GM06990 (cell line): ENCODE results near the gene NDUFB2.
A peak's percentile ranks its signal among the peaks of the same experiment; 100 is the strongest.

Experiments
- DNase-seq: peaks from one replicate; pipeline ENCODE4 v3.0.0-alpha.2; 2011; ENCODE audit not compliant: insufficient read length; ENCODE audit errors: extremely low read depth
- H3K27me3 ChIP-seq: replicated peaks from 2 replicates; pipeline ENCODE4 v1.6.0; 2011; ENCODE audit warnings: low read length; ENCODE audit not compliant: control insufficient read depth, insufficient read depth
- H3K36me3 ChIP-seq: 2 replicates; pipeline ENCODE4 v1.5.1; 2011; ENCODE audit warnings: low read length; ENCODE audit not compliant: control insufficient read depth, insufficient read depth
- H3K4me3 ChIP-seq: replicated peaks from 2 replicates; pipeline ENCODE4 v1.5.1; 2011; ENCODE audit warnings: low read depth, mild to moderate bottlenecking, control low read depth, low read length
- TF ChIP-seq, protein P1 (sequence below): IDR thresholded peaks from 2 replicates; pipeline ENCODE4 v1.5.1; 2011; ENCODE audit warnings: low read length, control low read depth, mild to moderate bottlenecking, inconsistent platforms; ENCODE audit not compliant: insufficient read depth, poor library complexity, severe bottlenecking

The NDUFB2 gene

GRCh38 chr7:140654109-140654387 is 42.5 kb upstream of the NDUFB2 start:
- H3K4me3 ChIP-seq, result no peak overlapping the region
- H3K27me3 ChIP-seq, result no peaks in the 10 kb centered on the region
- no peak for DNase-seq
- H3K36me3 ChIP-seq, result no peaks in the 10 kb centered on the region
- TF ChIP-seq, protein P1, sequence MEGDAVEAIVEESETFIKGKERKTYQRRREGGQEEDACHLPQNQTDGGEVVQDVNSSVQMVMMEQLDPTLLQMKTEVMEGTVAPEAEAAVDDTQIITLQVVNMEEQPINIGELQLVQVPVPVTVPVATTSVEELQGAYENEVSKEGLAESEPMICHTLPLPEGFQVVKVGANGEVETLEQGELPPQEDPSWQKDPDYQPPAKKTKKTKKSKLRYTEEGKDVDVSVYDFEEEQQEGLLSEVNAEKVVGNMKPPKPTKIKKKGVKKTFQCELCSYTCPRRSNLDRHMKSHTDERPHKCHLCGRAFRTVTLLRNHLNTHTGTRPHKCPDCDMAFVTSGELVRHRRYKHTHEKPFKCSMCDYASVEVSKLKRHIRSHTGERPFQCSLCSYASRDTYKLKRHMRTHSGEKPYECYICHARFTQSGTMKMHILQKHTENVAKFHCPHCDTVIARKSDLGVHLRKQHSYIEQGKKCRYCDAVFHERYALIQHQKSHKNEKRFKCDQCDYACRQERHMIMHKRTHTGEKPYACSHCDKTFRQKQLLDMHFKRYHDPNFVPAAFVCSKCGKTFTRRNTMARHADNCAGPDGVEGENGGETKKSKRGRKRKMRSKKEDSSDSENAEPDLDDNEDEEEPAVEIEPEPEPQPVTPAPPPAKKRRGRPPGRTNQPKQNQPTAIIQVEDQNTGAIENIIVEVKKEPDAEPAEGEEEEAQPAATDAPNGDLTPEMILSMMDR, result no peak

- no peak overlapping the region for H3K4me3 ChIP-seq
- DNase-seq, result no peak
- no peaks in the 10 kb centered on the region for H3K27me3 ChIP-seq
- TF ChIP-seq, protein P1, result no peak
- H3K36me3 ChIP-seq, result no peaks in the 10 kb centered on the region
These were observed 41.8 kb upstream of the NDUFB2 start for GRCh38 chr7:140654661-140655060.

DNA sequence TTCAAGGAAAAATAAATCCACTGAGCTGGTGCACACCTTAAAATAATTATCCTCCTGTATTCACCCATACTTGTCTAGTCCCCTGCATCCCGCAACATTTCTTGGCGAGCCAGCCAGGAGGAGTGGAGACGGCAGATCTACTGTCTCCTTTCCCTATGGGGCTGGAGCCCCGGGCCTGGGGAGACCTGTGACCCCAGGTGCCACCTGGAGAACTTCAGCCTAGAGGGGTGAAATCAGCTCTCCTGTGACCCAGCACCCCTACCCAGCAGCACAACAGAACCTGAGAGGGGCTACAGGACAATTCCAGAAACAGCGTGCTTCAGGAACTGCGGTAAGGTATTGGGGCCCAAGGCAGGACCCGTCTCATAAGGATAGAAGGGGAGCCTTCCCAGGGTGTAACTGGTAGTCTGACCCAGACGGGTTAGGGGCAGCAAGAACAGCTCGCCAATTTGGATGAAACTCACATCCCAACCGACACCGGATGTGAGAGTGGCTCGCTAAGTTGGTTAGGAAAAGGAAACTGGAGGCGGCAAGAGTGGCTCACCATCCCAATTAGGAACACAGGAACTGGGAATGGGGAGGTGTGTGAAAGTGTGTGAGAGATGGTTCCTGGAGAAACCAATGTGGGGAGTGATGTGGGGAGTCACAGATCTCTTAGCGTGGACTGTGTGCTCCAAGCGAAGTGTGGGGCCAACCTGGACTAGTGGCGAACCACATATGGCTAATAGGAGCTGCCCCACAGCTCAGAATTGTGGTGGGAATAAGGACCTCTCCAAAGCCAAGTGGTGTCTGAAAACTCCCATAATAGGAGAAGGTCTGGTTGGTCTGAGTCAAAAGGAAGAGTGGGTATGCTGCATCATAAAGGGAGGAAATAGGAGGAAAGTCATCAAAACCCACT is 40.7 kb upstream of the NDUFB2 start:
- DNase-seq, result no peak
- H3K4me3 ChIP-seq, result no peak overlapping the region
- no peaks in the 10 kb centered on the region for H3K36me3 ChIP-seq
- no peaks in the 10 kb centered on the region; the same call in none of the 2 replicates for H3K27me3 ChIP-seq
- TF ChIP-seq, protein P1, result no peak

GRCh38 chr7:140656548-140657515 is 39.7 kb upstream of the NDUFB2 start:
- TF ChIP-seq, protein P1, result no peak
- peak; percentile 42 for DNase-seq
- Histone ChIP-seq H3K36me3 (no peaks in the 10 kb centered on the region), H3K4me3 (no peak overlapping the region), H3K27me3 (no peaks in the 10 kb centered on the region; the same call in none of the 2 replicates)

GRCh38 chr7:140657891-140658290 is 38.6 kb upstream of the NDUFB2 start:
- TF ChIP-seq, protein P1, result no peak
- DNase-seq, result no peak
- H3K27me3 ChIP-seq, result no peaks in the 10 kb centered on the region; the same call in none of the 2 replicates
- H3K4me3 ChIP-seq, result no peak overlapping the region
- no peaks in the 10 kb centered on the region for H3K36me3 ChIP-seq
